GM12878 (cell line): ENCODE measurements around the gene ABRACL. TPM values are rescaled to one million over a fixed set of nuclear protein-coding genes. Genes with fewer than 3 reads are reported as not detected.

Source experiments
- ATF3 ChIP-seq: IDR thresholded peaks from 2 replicates; pipeline ENCODE4 v1.6.1; 2011; ENCODE audit warnings: low read depth, mild to moderate bottlenecking, low read length, moderate library complexity, borderline replicate concordance; ENCODE audit errors: extremely low read depth
- BMI1 ChIP-seq: fragments of 450-650 bp; IDR thresholded peaks from 2 replicates; pipeline ENCODE4 v1.6.1; 2016; ENCODE audit warnings: mild to moderate bottlenecking, moderate library complexity, borderline replicate concordance
- CHD1 ChIP-seq: IDR thresholded peaks from 2 replicates; pipeline ENCODE4 v1.6.1; 2012; ENCODE audit warnings: low read depth, low read length, improper control_type of control experiment
- EGR1 ChIP-seq, 2 experiments: IDR thresholded peaks; 1 replicate in 1 of 2; 2 replicates in 1 of 2; pipeline ENCODE4 v1.6.1; 2011 to 2012; ENCODE audit warnings: low read depth in 2 of 2, low read length in 2 of 2, borderline replicate concordance in 1 of 2, mild to moderate bottlenecking in 1 of 2, moderate library complexity in 1 of 2
- MEF2A ChIP-seq: IDR thresholded peaks from 2 replicates; pipeline ENCODE4 v1.6.1; 2011; ENCODE audit warnings: low read depth, mild to moderate bottlenecking, low read length, moderate library complexity; ENCODE audit not compliant: insufficient read depth
- NFYA ChIP-seq: IDR thresholded peaks from 2 replicates; pipeline ENCODE4 v1.6.1; 2011; ENCODE audit warnings: low read depth, mild to moderate bottlenecking, low read length, improper control_type of control experiment, borderline replicate concordance
- POLR2AphosphoS5 ChIP-seq: IDR thresholded peaks from 2 replicates; pipeline ENCODE4 v1.6.1; 2011; ENCODE audit warnings: mild to moderate bottlenecking, low read length, inconsistent platforms
- RB1 ChIP-seq: fragments of 450-650 bp; formaldehyde crosslinking; IDR thresholded peaks from 2 replicates; pipeline ENCODE4 v1.6.1; 2017; ENCODE audit warnings: mild to moderate bottlenecking, borderline replicate concordance
- RBBP5 ChIP-seq: fragments of 200-600 bp; sonication (generic); conservative IDR thresholded peaks from 2 replicates; pipeline ENCODE4 v1.6.1; 2016
- RFX5 ChIP-seq: IDR thresholded peaks from 2 replicates; pipeline ENCODE4 v1.6.1; 2011; ENCODE audit warnings: low read depth, low read length, improper control_type of control experiment
- TARDBP ChIP-seq: IDR thresholded peaks from 2 replicates; pipeline ENCODE4 v1.6.1; 2016; ENCODE audit warnings: borderline replicate concordance
- TBL1XR1 ChIP-seq: IDR thresholded peaks from 2 replicates; pipeline ENCODE4 v1.6.1; 2012; ENCODE audit warnings: low read depth, low read length, improper control_type of control experiment
- USF1 ChIP-seq: IDR thresholded peaks from 2 replicates; pipeline ENCODE4 v1.6.1; 2011; ENCODE audit warnings: borderline replicate concordance, low read depth, mild to moderate bottlenecking, moderate library complexity, mixed read lengths, low read length; ENCODE audit not compliant: insufficient read depth; ENCODE audit errors: extremely low read length
- ZNF24 ChIP-seq: fragments of 450-650 bp; IDR thresholded peaks from 2 replicates; pipeline ENCODE4 v1.6.1; 2017; ENCODE audit warnings: antibody characterized with exemption, mild to moderate bottlenecking
- ZNF592 ChIP-seq: fragments of 450-650 bp; IDR thresholded peaks from 2 replicates; pipeline ENCODE4 v1.6.1; 2017; ENCODE audit warnings: mild to moderate bottlenecking, moderate library complexity
- ZZZ3 ChIP-seq: IDR thresholded peaks from 2 replicates; pipeline ENCODE4 v1.6.1; 2011; ENCODE audit warnings: low read depth; ENCODE audit not compliant: control insufficient read depth, insufficient read length
- polyA plus RNA-seq, 11 experiments: library from polyadenylated mRNA; depleted of rRNA in 4 of 11; unstranded in 6 of 11; stranded (reverse) in 5 of 11; fragments of >200 nt; fragmentation: Nextera tagmentation in 4 of 11; fragmentation: Illumina TruSeq in 1 of 11; extraction: Ambion mirVana in 4 of 11; extraction: Trizol in 1 of 11; gene quantifications; 1 replicate in 1 of 11; 2 replicates in 10 of 11; pipeline versions ENCODE4 v1.2.1 to v1.2.3, GENCODE V29; 2011 to 2016; ENCODE audit warnings: inconsistent platforms in 2 of 11, missing spikeins in 2 of 11, low read depth in 1 of 11
- total RNA-seq, 4 experiments: library from RNA; depleted of rRNA in 3 of 4; stranded (reverse); fragments of >200 nt in 3 of 4; fragmentation: Illumina TruSeq in 1 of 4; extraction: Trizol in 1 of 4; gene quantifications; 2 replicates each; pipeline versions ENCODE4 v1.2.1 to v1.2.3, GENCODE V29; 2013 to 2021
- TF ChIP-seq, protein P1 (sequence below): fragments of 450-650 bp; formaldehyde crosslinking; IDR thresholded peaks from 2 replicates; pipeline ENCODE4 v1.4.0; 2020; ENCODE audit warnings: mild to moderate bottlenecking, moderate library complexity
- TF ChIP-seq, protein P2 (sequence below): fragments of 450-650 bp; IDR thresholded peaks from 2 replicates; pipeline ENCODE4 v1.6.1; 2016; ENCODE audit warnings: mild to moderate bottlenecking

Gene ABRACL
- total and polyA plus RNA-seq, 10 of the 15 experiments (the other 5 are each of a cell fraction or from before 2014, with no cell fraction given) = 111 to 647 (median 192) TPM

- TF ChIP-seq, protein P1, sequence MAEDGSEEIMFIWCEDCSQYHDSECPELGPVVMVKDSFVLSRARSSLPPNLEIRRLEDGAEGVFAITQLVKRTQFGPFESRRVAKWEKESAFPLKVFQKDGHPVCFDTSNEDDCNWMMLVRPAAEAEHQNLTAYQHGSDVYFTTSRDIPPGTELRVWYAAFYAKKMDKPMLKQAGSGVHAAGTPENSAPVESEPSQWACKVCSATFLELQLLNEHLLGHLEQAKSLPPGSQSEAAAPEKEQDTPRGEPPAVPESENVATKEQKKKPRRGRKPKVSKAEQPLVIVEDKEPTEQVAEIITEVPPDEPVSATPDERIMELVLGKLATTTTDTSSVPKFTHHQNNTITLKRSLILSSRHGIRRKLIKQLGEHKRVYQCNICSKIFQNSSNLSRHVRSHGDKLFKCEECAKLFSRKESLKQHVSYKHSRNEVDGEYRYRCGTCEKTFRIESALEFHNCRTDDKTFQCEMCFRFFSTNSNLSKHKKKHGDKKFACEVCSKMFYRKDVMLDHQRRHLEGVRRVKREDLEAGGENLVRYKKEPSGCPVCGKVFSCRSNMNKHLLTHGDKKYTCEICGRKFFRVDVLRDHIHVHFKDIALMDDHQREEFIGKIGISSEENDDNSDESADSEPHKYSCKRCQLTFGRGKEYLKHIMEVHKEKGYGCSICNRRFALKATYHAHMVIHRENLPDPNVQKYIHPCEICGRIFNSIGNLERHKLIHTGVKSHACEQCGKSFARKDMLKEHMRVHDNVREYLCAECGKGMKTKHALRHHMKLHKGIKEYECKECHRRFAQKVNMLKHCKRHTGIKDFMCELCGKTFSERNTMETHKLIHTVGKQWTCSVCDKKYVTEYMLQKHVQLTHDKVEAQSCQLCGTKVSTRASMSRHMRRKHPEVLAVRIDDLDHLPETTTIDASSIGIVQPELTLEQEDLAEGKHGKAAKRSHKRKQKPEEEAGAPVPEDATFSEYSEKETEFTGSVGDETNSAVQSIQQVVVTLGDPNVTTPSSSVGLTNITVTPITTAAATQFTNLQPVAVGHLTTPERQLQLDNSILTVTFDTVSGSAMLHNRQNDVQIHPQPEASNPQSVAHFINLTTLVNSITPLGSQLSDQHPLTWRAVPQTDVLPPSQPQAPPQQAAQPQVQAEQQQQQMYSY (CRISPR knock-in tag) = no peak
- TF ChIP-seq POLR2AphosphoS5 (peak; percentile 79), ZZZ3 (no peak), USF1 (no peak), CHD1 (no peak), BMI1 (no peak), TARDBP (no peak; the same call in 1 of the 2 replicates), ZNF592 (no peak), RFX5 (no peak), RBBP5 (no peak), ATF3 (no peak), TBL1XR1 (0 out of 2 replicates have a peak, but pooled peaks have one; percentile 22), RB1 (peak; percentile 86; the same call in 1 of the 2 replicates), EGR1 (IDR thresholded peaks at IDR 0.05; ENCODE audit: borderline replicate concordance in 1 of 2, low read depth in 2 of 2, low read length in 2 of 2) (peak in 1 of 2 experiments; percentile 54; a peak in 1 of 3 replicates), NFYA (no peak), ZNF24 (no peak), MEF2A (no peak)
- TF ChIP-seq, protein P2, sequence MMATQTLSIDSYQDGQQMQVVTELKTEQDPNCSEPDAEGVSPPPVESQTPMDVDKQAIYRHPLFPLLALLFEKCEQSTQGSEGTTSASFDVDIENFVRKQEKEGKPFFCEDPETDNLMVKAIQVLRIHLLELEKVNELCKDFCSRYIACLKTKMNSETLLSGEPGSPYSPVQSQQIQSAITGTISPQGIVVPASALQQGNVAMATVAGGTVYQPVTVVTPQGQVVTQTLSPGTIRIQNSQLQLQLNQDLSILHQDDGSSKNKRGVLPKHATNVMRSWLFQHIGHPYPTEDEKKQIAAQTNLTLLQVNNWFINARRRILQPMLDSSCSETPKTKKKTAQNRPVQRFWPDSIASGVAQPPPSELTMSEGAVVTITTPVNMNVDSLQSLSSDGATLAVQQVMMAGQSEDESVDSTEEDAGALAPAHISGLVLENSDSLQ = peak; percentile 22; the same call in 1 of the 2 replicates
Observed at GRCh38 chr6:138987643-138988468, 40.7 kb upstream of the ABRACL start, which contains the start of gene REPS1 (continued).
